Liver (tissue), 9 donors: Measurements from ENCODE around the gene ALDH1L1. TPM values are rescaled to one million over a fixed set of nuclear protein-coding genes. Genes with fewer than 3 reads are reported as not detected.
A peak's percentile ranks its signal among the peaks of the same experiment; 100 is the strongest.

Experiments used
- DNase-seq: peaks from one replicate; pipeline ENCODE4 v3.0.0-alpha.2; 2017; ENCODE audit warnings: low spot score
- H3K27ac ChIP-seq, 2 donors: one replicate each; pipeline ENCODE4 v1.7.0; 2013; ENCODE audit warnings: inconsistent platforms in 2 of 2, low read length in 2 of 2, control low read depth in 1 of 2, low read depth in 1 of 2, mild to moderate bottlenecking in 1 of 2
- H3K27me3 ChIP-seq, 4 donors: one replicate each; pipeline versions ENCODE4 v1.6.1 to v1.7.0; 2013; ENCODE audit warnings: low read length in 3 of 4, inconsistent platforms in 1 of 4, mild to moderate bottlenecking in 1 of 4, moderate library complexity in 1 of 4; ENCODE audit not compliant: control insufficient read depth in 4 of 4, insufficient read depth in 4 of 4
- H3K36me3 ChIP-seq, 4 donors: one replicate each; pipeline versions ENCODE4 v1.6.1 to v1.7.0; 2013; ENCODE audit warnings: low read length in 3 of 4, mild to moderate bottlenecking in 3 of 4, low read depth in 1 of 4, moderate library complexity in 1 of 4; ENCODE audit not compliant: control insufficient read depth in 4 of 4, insufficient read depth in 3 of 4
- H3K4me1 ChIP-seq, 4 donors: one replicate each; pipeline versions ENCODE4 v1.6.1 to v1.7.0; 2013; ENCODE audit warnings: low read length in 3 of 4, mild to moderate bottlenecking in 3 of 4, moderate library complexity in 1 of 4; ENCODE audit not compliant: control insufficient read depth in 4 of 4, insufficient read depth in 4 of 4
- H3K4me3 ChIP-seq, 3 donors: one replicate each; pipeline versions ENCODE4 v1.6.1 to v1.7.0; 2013; ENCODE audit warnings: low read length in 3 of 3, control low read depth in 1 of 3, low read depth in 1 of 3, mild to moderate bottlenecking in 1 of 3
- H3K9ac ChIP-seq, 2 donors: one replicate each; pipeline ENCODE4 v1.7.0; 2013; ENCODE audit warnings: low read length in 2 of 2, mild to moderate bottlenecking in 2 of 2, moderate library complexity in 2 of 2, control low read depth in 1 of 2, low read depth in 1 of 2
- H3K9me3 ChIP-seq, 4 donors: one replicate each; pipeline versions ENCODE4 v1.6.1 to v1.7.0; 2013; ENCODE audit warnings: low read length in 3 of 4; ENCODE audit not compliant: control insufficient read depth in 4 of 4
- CTCF ChIP-seq: fragments of 150-350 bp; IDR thresholded peaks from 2 replicates; pipeline ENCODE4 v1.5.1; 2017; ENCODE audit warnings: improper control_type of control experiment, low read depth, low read length; ENCODE audit not compliant: missing input control
- EGR1 ChIP-seq, 2 donors: IDR thresholded peaks; 2 replicates each; pipeline ENCODE4 v1.6.1; 2016 to 2018; ENCODE audit warnings: antibody characterized with exemption in 2 of 2, low read depth in 2 of 2
- FOXA1 ChIP-seq: IDR thresholded peaks from 2 replicates; pipeline ENCODE4 v1.6.1; 2016; ENCODE audit warnings: antibody characterized with exemption
- FOXA2 ChIP-seq: IDR thresholded peaks from 2 replicates; pipeline ENCODE4 v1.6.1; 2016; ENCODE audit warnings: antibody characterized with exemption
- GABPA ChIP-seq, 2 donors: IDR thresholded peaks in 1 of 2; conservative IDR thresholded peaks in 1 of 2; 2 replicates each; pipeline ENCODE4 v1.6.1; 2016; ENCODE audit warnings: antibody characterized with exemption in 2 of 2, mild to moderate bottlenecking in 1 of 2, moderate library complexity in 1 of 2
- HNF4A ChIP-seq, 2 donors: conservative IDR thresholded peaks; 2 replicates each; pipeline ENCODE4 v1.6.1; 2016; ENCODE audit warnings: antibody characterized with exemption in 2 of 2, mild to moderate bottlenecking in 2 of 2
- HNF4G ChIP-seq: IDR thresholded peaks from 2 replicates; pipeline ENCODE4 v1.6.1; 2016; ENCODE audit warnings: antibody characterized with exemption
- JUND ChIP-seq, 2 donors: IDR thresholded peaks; 2 replicates each; pipeline ENCODE4 v1.6.1; 2016; ENCODE audit warnings: antibody characterized with exemption in 2 of 2
- NR2F2 ChIP-seq: IDR thresholded peaks from 2 replicates; pipeline ENCODE4 v1.6.1; 2016; ENCODE audit warnings: antibody characterized with exemption
- RAD21 ChIP-seq, 2 donors: IDR thresholded peaks; 2 replicates each; pipeline ENCODE4 v1.6.1; 2016; ENCODE audit warnings: antibody characterized with exemption in 2 of 2, mild to moderate bottlenecking in 2 of 2
- RXRA ChIP-seq, 2 donors: IDR thresholded peaks; 2 replicates each; pipeline ENCODE4 v1.6.1; 2017 to 2018; ENCODE audit warnings: antibody characterized with exemption in 2 of 2, mild to moderate bottlenecking in 1 of 2
- SP1 ChIP-seq: IDR thresholded peaks from 2 replicates; pipeline ENCODE4 v1.6.1; 2018; ENCODE audit warnings: antibody characterized with exemption, mild to moderate bottlenecking
- TAF1 ChIP-seq: conservative IDR thresholded peaks from 2 replicates; pipeline ENCODE4 v1.6.1; 2016; ENCODE audit warnings: antibody characterized with exemption, mild to moderate bottlenecking
- YY1 ChIP-seq: IDR thresholded peaks from 2 replicates; pipeline ENCODE4 v1.6.1; 2016; ENCODE audit warnings: antibody characterized with exemption, mild to moderate bottlenecking
- WGBS: extraction: QIAGEN DNeasy Blood & Tissue Kit; methylation state at CpG from one replicate; pipeline ENCODE4 v1.1.7; 2013; 5-methylcytosine and 5-hydroxymethylcytosine counted together
- polyA plus RNA-seq, 2 donors: library from polyadenylated mRNA; stranded (reverse) in 1 of 2; unstranded in 1 of 2; fragments of 200-250 nt in 1 of 2; fragments of >200 nt in 1 of 2; fragmentation: Nextera tagmentation in 1 of 2; extraction: Ambion mirVana in 1 of 2; gene quantifications; one replicate each; pipeline versions ENCODE4 v1.2.1 to v1.2.3, GENCODE V29; 2013 to 2015
- total RNA-seq, 2 donors: library from RNA; depleted of rRNA; stranded (reverse); fragments of >200 nt; gene quantifications; one replicate each; pipeline ENCODE4 v1.2.3, GENCODE V29; 2014
- TF ChIP-seq, protein P1 (sequence below): IDR thresholded peaks from 2 replicates; pipeline ENCODE4 v1.6.1; 2016; ENCODE audit warnings: antibody characterized with exemption, mild to moderate bottlenecking
- TF ChIP-seq, protein P2 (sequence below): IDR thresholded peaks from 2 replicates; pipeline ENCODE4 v1.6.1; 2016; ENCODE audit warnings: antibody characterized with exemption
- TF ChIP-seq, protein P3 (sequence below): IDR thresholded peaks from 2 replicates; pipeline ENCODE4 v1.6.1; 2016; ENCODE audit warnings: antibody characterized with exemption
- TF ChIP-seq, protein P4 (sequence below): IDR thresholded peaks from 2 replicates; pipeline ENCODE4 v1.6.1; 2016; ENCODE audit warnings: antibody characterized with exemption
- donor health status: healthy.
- donor health status: healthy.
- donor health status: healthy.
- donor health status: healthy.
- donor health status: healthy.

The ALDH1L1 gene
- total RNA-seq, result 100 to 1,000 TPM in 1 of 2 donors, 10 to 100 TPM in 1; 46.7 to 189 TPM
- polyA plus RNA-seq, result 100 to 1,000 TPM; 105 to 234 TPM

GRCh38 chr3:126180477-126181397, at the start of gene ALDH1L1:
TSS of gene ALDH1L1 (minus strand) at chr3:126180586. CDS start at chr3:126160979, 19,607 bp downstream.
- peak within 1 kb of the TSS; percentile 77 to 89 (median 80) for H3K4me3 ChIP-seq
- peak within 1 kb of the TSS; percentile 79 to 92 for H3K27ac ChIP-seq
- 3% methylated on average over 54 of the region's 54 CpGs for WGBS
- H3K9ac ChIP-seq, result peak within 1 kb of the TSS; percentile 93 to 97
- no peaks in the 10 kb centered on the region for H3K27me3 ChIP-seq
- no peaks in the 10 kb centered on the region for H3K36me3 ChIP-seq
- no peaks in the 10 kb centered on the region for H3K9me3 ChIP-seq
- TF ChIP-seq EGR1 (IDR thresholded peaks at IDR 0.05; ENCODE audit: low read depth in 2 of 2), result peak in 1 of 2 donors; percentile 40
- no peak for TF ChIP-seq RAD21 (IDR thresholded peaks at IDR 0.05)
- TF ChIP-seq GABPA (IDR thresholded peaks at IDR 0.05 in 1 of 2, conservative IDR thresholded peaks at IDR 0.05 in 1 of 2), result no peak
- peak; percentile 92 for TF ChIP-seq TAF1
- peak; percentile 96 for TF ChIP-seq YY1
- no peak for TF ChIP-seq FOXA2
- peak; percentile 55 for TF ChIP-seq SP1
- TF ChIP-seq RXRA (IDR thresholded peaks at IDR 0.05), result peak; percentile 5 to 15
- TF ChIP-seq CTCF, result no peak
- no peak for TF ChIP-seq HNF4G
- no peak for TF ChIP-seq FOXA1
- TF ChIP-seq, protein P1, sequence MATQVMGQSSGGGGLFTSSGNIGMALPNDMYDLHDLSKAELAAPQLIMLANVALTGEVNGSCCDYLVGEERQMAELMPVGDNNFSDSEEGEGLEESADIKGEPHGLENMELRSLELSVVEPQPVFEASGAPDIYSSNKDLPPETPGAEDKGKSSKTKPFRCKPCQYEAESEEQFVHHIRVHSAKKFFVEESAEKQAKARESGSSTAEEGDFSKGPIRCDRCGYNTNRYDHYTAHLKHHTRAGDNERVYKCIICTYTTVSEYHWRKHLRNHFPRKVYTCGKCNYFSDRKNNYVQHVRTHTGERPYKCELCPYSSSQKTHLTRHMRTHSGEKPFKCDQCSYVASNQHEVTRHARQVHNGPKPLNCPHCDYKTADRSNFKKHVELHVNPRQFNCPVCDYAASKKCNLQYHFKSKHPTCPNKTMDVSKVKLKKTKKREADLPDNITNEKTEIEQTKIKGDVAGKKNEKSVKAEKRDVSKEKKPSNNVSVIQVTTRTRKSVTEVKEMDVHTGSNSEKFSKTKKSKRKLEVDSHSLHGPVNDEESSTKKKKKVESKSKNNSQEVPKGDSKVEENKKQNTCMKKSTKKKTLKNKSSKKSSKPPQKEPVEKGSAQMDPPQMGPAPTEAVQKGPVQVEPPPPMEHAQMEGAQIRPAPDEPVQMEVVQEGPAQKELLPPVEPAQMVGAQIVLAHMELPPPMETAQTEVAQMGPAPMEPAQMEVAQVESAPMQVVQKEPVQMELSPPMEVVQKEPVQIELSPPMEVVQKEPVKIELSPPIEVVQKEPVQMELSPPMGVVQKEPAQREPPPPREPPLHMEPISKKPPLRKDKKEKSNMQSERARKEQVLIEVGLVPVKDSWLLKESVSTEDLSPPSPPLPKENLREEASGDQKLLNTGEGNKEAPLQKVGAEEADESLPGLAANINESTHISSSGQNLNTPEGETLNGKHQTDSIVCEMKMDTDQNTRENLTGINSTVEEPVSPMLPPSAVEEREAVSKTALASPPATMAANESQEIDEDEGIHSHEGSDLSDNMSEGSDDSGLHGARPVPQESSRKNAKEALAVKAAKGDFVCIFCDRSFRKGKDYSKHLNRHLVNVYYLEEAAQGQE, result peak; percentile 87
- TF ChIP-seq NR2F2, result no peak
- peak; percentile 93 to 97 for TF ChIP-seq JUND (IDR thresholded peaks at IDR 0.05)
- TF ChIP-seq, protein P2, sequence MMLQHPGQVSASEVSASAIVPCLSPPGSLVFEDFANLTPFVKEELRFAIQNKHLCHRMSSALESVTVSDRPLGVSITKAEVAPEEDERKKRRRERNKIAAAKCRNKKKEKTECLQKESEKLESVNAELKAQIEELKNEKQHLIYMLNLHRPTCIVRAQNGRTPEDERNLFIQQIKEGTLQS, result peak; percentile 78
- TF ChIP-seq HNF4A (conservative IDR thresholded peaks at IDR 0.05), result peak; percentile 22 to 28
- TF ChIP-seq, protein P3, sequence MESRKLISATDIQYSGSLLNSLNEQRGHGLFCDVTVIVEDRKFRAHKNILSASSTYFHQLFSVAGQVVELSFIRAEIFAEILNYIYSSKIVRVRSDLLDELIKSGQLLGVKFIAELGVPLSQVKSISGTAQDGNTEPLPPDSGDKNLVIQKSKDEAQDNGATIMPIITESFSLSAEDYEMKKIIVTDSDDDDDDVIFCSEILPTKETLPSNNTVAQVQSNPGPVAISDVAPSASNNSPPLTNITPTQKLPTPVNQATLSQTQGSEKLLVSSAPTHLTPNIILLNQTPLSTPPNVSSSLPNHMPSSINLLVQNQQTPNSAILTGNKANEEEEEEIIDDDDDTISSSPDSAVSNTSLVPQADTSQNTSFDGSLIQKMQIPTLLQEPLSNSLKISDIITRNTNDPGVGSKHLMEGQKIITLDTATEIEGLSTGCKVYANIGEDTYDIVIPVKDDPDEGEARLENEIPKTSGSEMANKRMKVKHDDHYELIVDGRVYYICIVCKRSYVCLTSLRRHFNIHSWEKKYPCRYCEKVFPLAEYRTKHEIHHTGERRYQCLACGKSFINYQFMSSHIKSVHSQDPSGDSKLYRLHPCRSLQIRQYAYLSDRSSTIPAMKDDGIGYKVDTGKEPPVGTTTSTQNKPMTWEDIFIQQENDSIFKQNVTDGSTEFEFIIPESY, result peak; percentile 75
- TF ChIP-seq, protein P4, sequence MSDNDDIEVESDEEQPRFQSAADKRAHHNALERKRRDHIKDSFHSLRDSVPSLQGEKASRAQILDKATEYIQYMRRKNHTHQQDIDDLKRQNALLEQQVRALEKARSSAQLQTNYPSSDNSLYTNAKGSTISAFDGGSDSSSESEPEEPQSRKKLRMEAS, result peak; percentile 68
- peaks cover 6 to 53% (median 24%) of the 10 kb centered on the region in 4 donors for H3K4me1 ChIP-seq
- peak; percentile 75 for DNase-seq
